HepG2 (cell line): ENCODE data around the gene C1orf116. TPM values are rescaled to one million over a fixed set of nuclear protein-coding genes. Genes with fewer than 3 reads are reported as not detected.

Experiments used
- ATAC-seq: fragments of 200-7000 bp; cut with Tn5 transposase; 3 replicates; pipeline ENCODE4 v1.9.1; 2020; ENCODE audit warnings: mild to moderate bottlenecking, moderate library complexity
- BruUV-seq: library from RNA; stranded (reverse); fragments of 400-500 nt; replicated peaks from 2 replicates; lab custom pipeline; 2021; lab: Mats Ljungman, UMichigan
- CTCF ChIA-PET: fragments of 300-600 bp; formaldehyde crosslinking; extraction: SDS; loops from one replicate; lab custom pipeline; 2021; ENCODE audit warnings: low total read pairs, inconsistent platforms, low intra/inter-chr PET ratio; lab: Yijun Ruan, JAX
- POLR2A ChIA-PET: fragments of 350-600 bp; sonication (Branson Sonifier 250); formaldehyde crosslinking; loops from one replicate; lab custom pipeline; 2020; ENCODE audit warnings: antibody characterized with exemption, inconsistent platforms; lab: Yijun Ruan, JAX
- DNase-seq: peaks from one replicate; pipeline ENCODE4 v3.0.0-alpha.2; 2015; ENCODE audit warnings: low spot score
- FAIRE-seq: peaks from 3 replicates; lab custom pipeline; 2011; peaks lifted over from hg19 to GRCh38; lab: Jason Lieb, UNC
- H2AFZ ChIP-seq: one replicate; pipeline ENCODE4 v1.6.1; 2011; ENCODE audit warnings: low read length, inconsistent platforms
- H3K27ac ChIP-seq: fragments of 300-600 bp; 3 replicates; pipeline ENCODE4 v1.8.0; 2011; ENCODE audit warnings: mixed run types, mild to moderate bottlenecking, mixed read lengths, low read length, inconsistent platforms; ENCODE audit not compliant: insufficient read depth; ENCODE audit errors: extremely low read length
- H3K27me3 ChIP-seq, 2 experiments: fragments of 200-600 bp in 1 of 2; 2 replicates in 1 of 2; 3 replicates in 1 of 2; pipeline versions ENCODE4 v1.6.0 to v1.8.0; 2011; ENCODE audit warnings: low read length in 2 of 2, mild to moderate bottlenecking in 2 of 2, moderate library complexity in 2 of 2, inconsistent platforms in 1 of 2; ENCODE audit not compliant: insufficient read depth in 2 of 2, control insufficient read depth in 1 of 2
- H3K36me3 ChIP-seq, 2 experiments: fragments of 200-600 bp in 1 of 2; replicated peaks in 1 of 2; 2 replicates in 1 of 2; 3 replicates in 1 of 2; pipeline versions ENCODE4 v1.5.1 to v1.8.0; 2011; ENCODE audit warnings: low read length in 2 of 2, inconsistent platforms in 1 of 2; ENCODE audit not compliant: insufficient read depth in 2 of 2, control insufficient read depth in 1 of 2
- H3K4me1 ChIP-seq: 2 replicates; pipeline ENCODE4 v1.5.1; 2012; ENCODE audit warnings: low read length, inconsistent platforms; ENCODE audit not compliant: insufficient read depth
- H3K4me2 ChIP-seq: 2 replicates; pipeline ENCODE4 v1.6.0; 2011; ENCODE audit warnings: low read depth, low read length, inconsistent platforms
- H3K4me3 ChIP-seq, 3 experiments: fragments of 200-600 bp in 1 of 3; sonication (generic), shearing (Covaris generic) in 1 of 3; replicated peaks in 1 of 3; 2 replicates each; pipeline ENCODE4 v1.5.1; 2011 to 2016; ENCODE audit warnings: low read length in 3 of 3, inconsistent platforms in 2 of 3, low read depth in 2 of 3, mild to moderate bottlenecking in 2 of 3, control low read depth in 1 of 3, mixed read lengths in 1 of 3; ENCODE audit not compliant: insufficient read depth in 1 of 3
- H3K79me2 ChIP-seq: one replicate; pipeline ENCODE4 v1.6.1; 2011; ENCODE audit warnings: low read length, inconsistent platforms; ENCODE audit not compliant: insufficient read depth
- H3K9ac ChIP-seq: 2 replicates; pipeline ENCODE4 v1.6.0; 2011; ENCODE audit warnings: mild to moderate bottlenecking, low read depth, low read length, inconsistent platforms; ENCODE audit not compliant: insufficient read depth
- H3K9me3 ChIP-seq: 2 replicates; pipeline ENCODE4 v1.5.1; 2012; ENCODE audit warnings: mild to moderate bottlenecking, low read length
- H4K20me1 ChIP-seq: 2 replicates; pipeline ENCODE4 v1.6.0; 2011; ENCODE audit warnings: inconsistent platforms, mild to moderate bottlenecking, low read length, moderate library complexity; ENCODE audit not compliant: insufficient read depth
- CBFB ChIP-seq: sonication (generic); formaldehyde crosslinking; IDR thresholded peaks from 2 replicates; pipeline ENCODE4 v1.4.0; 2020; ENCODE audit warnings: missing genetic modification reagents
- IKZF4 ChIP-seq: sonication (generic); formaldehyde crosslinking; IDR thresholded peaks from 2 replicates; pipeline ENCODE4 v1.5.1; 2020; ENCODE audit warnings: borderline replicate concordance, mild to moderate bottlenecking, low read depth, missing genetic modification reagents; ENCODE audit errors: not compliant biosample characterization
- KLF9 ChIP-seq: IDR thresholded peaks from 2 replicates; pipeline ENCODE4 v1.6.1; 2016; ENCODE audit warnings: low read depth
- MEIS2 ChIP-seq: sonication (generic); formaldehyde crosslinking; IDR thresholded peaks from 2 replicates; pipeline ENCODE4 v1.9.0; 2021; ENCODE audit warnings: mild to moderate bottlenecking, missing genetic modification reagents
- NCOR1 ChIP-seq: fragments of 200-600 bp; sonication (generic); IDR thresholded peaks from 2 replicates; pipeline ENCODE4 v1.7.0; 2017; ENCODE audit warnings: antibody characterized with exemption, low read length, borderline replicate concordance
- NFYC ChIP-seq: IDR thresholded peaks from 2 replicates; pipeline ENCODE4 v1.6.1; 2016; ENCODE audit warnings: missing genetic modification reagents, missing compliant biosample characterization
- RNF2 ChIP-seq: fragments of 450-650 bp; conservative IDR thresholded peaks from 2 replicates; pipeline ENCODE4 v1.6.1; 2016; ENCODE audit warnings: low read depth
- SAFB2 ChIP-seq: sonication (generic); formaldehyde crosslinking; IDR thresholded peaks from 2 replicates; pipeline ENCODE4 v1.5.1; 2020; ENCODE audit warnings: missing genetic modification reagents, low read depth, mild to moderate bottlenecking, borderline replicate concordance
- THAP11 ChIP-seq: IDR thresholded peaks from 2 replicates; pipeline ENCODE4 v1.6.1; 2016; ENCODE audit warnings: missing biosample characterization, missing genetic modification reagents
- ZNF331 ChIP-seq: sonication (generic); formaldehyde crosslinking; IDR thresholded peaks from 2 replicates; pipeline ENCODE4 v1.4.0; 2020; ENCODE audit warnings: missing genetic modification reagents
- WGBS: methylation state at CpG from one replicate; pipeline ENCODE4 v1.1.6; 2017; ENCODE audit warnings: low lambda C conversion rate; 5-methylcytosine and 5-hydroxymethylcytosine counted together
- in situ Hi-C: cut with HindIII; loops from 2 replicates; pipeline ENCODE4 v1.10.0; 2017; ENCODE audit warnings: low pct_unique_long_range_greater_than_20kb; ENCODE audit not compliant: extremely low pct_ligation_motif_present
- intact Hi-C: fragments of 100-400 bp; cut with micrococcal nuclease; formaldehyde crosslinking; loops from one replicate; pipeline ENCODE4 v1.10.0; 2022; ENCODE audit not compliant: unreplicated experiment
- polyA plus RNA-seq, 8 experiments: library from polyadenylated mRNA; depleted of rRNA in 3 of 8; stranded (reverse) in 7 of 8; unstranded in 1 of 8; fragments of >200 nt; fragmentation: Illumina TruSeq in 4 of 8; extraction: Trizol in 4 of 8; gene quantifications; 2 replicates each; pipeline versions ENCODE4 v1.2.1 to v1.2.3, GENCODE V29; 2011 to 2016; ENCODE audit warnings: low read depth in 4 of 8, missing spikeins in 1 of 8, mixed read lengths in 1 of 8; ENCODE audit not compliant: insufficient read depth in 1 of 8
- total RNA-seq, 5 experiments: library from RNA; depleted of rRNA; stranded (reverse); fragments of >200 nt; fragmentation: Illumina TruSeq; extraction: Trizol; gene quantifications; 2 replicates each; pipeline ENCODE4 v1.2.3, GENCODE V29; 2016; ENCODE audit warnings: low read depth in 1 of 5
- TF ChIP-seq, protein P1 (sequence below): sonication (generic); formaldehyde crosslinking; IDR thresholded peaks from 2 replicates; pipeline ENCODE4 v1.5.0; 2020; ENCODE audit warnings: mild to moderate bottlenecking, missing genetic modification reagents, borderline replicate concordance
- TF ChIP-seq, protein P2 (sequence below): sonication (generic); formaldehyde crosslinking; IDR thresholded peaks from 2 replicates; pipeline ENCODE4 v1.5.0; 2020; ENCODE audit warnings: missing genetic modification reagents
- TF ChIP-seq, protein P3 (sequence below): sonication (generic); formaldehyde crosslinking; IDR thresholded peaks from 2 replicates; pipeline ENCODE4 v1.4.0; 2020; ENCODE audit warnings: mild to moderate bottlenecking, missing genetic modification reagents
- TF ChIP-seq, protein P4 (sequence below): sonication (generic); formaldehyde crosslinking; IDR thresholded peaks from 2 replicates; pipeline ENCODE4 v1.4.0; 2020; ENCODE audit warnings: missing genetic modification reagents

Gene C1orf116
- total and polyA plus RNA-seq, 2 of the 13 experiments (the other 11 are each of a cell fraction or from before 2014, with no cell fraction given), result 0.51 to 0.95 TPM

DNA sequence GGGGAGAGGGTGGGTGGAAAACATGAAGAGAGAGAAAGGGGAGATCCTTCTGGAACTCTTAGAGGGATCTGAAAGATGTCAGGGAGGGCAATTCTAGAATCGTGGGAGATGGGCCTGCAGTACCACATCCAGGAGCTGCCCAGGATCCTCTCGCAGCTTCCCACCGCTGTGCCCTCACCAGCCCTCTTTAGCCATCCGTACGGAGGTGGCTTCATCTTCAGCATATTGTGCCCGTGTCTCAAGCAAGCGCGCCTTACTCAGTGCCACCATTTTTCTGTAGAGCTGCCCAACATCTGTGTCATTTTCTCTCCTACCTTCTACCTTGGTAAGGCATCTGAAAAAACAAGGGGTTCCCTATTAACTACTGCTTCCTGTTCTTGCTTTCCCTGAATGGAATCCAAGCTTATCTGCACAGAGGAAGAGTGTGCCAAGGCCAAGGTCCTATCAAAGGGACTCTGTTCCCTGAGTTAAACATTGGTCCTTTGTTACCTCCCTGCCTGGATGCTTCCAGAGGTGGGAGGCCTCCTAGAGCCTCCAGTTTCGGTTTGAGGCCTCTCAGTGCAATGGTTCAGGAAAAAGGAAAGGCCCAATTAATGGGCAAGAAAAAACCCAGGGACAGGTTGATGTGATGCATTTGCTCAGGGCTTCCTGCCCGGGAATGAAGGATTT lies 23.2 kb downstream of the C1orf116 start:
- POLR2A ChIA-PET, result interaction anchor here (1.1 to 1.9 kb wide), 5 partner anchors 10 to 44 kb away, joined by 3 to 11 read pairs (median 7); partner anchors contain the start of genes C1orf116 and PFKFB2
- H2AFZ ChIP-seq, result no peak overlapping the region
- TF ChIP-seq RNF2 (no peak), IKZF4 (CRISPR knock-in tag) (no peak), CBFB (0 out of 2 replicates have a peak, but pooled peaks have one; percentile 17), NFYC (CRISPR knock-in tag) (no peak), SAFB2 (CRISPR knock-in tag) (no peak), MEIS2 (CRISPR knock-in tag) (no peak), ZNF331 (CRISPR knock-in tag) (peak; percentile 54; the same call in 1 of the 2 replicates), THAP11 (CRISPR knock-in tag) (peak; percentile 44; the same call in 1 of the 2 replicates), KLF9 (CRISPR knock-in tag) (0 out of 2 replicates have a peak, but pooled peaks have one; percentile 33), NCOR1 (no peak)
- TF ChIP-seq, protein P1, sequence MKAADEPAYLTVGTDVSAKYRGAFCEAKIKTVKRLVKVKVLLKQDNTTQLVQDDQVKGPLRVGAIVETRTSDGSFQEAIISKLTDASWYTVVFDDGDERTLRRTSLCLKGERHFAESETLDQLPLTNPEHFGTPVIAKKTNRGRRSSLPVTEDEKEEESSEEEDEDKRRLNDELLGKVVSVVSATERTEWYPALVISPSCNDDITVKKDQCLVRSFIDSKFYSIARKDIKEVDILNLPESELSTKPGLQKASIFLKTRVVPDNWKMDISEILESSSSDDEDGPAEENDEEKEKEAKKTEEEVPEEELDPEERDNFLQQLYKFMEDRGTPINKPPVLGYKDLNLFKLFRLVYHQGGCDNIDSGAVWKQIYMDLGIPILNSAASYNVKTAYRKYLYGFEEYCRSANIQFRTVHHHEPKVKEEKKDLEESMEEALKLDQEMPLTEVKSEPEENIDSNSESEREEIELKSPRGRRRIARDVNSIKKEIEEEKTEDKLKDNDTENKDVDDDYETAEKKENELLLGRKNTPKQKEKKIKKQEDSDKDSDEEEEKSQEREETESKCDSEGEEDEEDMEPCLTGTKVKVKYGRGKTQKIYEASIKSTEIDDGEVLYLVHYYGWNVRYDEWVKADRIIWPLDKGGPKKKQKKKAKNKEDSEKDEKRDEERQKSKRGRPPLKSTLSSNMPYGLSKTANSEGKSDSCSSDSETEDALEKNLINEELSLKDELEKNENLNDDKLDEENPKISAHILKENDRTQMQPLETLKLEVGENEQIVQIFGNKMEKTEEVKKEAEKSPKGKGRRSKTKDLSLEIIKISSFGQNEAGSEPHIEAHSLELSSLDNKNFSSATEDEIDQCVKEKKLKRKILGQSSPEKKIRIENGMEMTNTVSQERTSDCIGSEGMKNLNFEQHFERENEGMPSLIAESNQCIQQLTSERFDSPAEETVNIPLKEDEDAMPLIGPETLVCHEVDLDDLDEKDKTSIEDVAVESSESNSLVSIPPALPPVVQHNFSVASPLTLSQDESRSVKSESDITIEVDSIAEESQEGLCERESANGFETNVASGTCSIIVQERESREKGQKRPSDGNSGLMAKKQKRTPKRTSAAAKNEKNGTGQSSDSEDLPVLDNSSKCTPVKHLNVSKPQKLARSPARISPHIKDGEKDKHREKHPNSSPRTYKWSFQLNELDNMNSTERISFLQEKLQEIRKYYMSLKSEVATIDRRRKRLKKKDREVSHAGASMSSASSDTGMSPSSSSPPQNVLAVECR (CRISPR knock-in tag), result no peak
- TF ChIP-seq, protein P2, sequence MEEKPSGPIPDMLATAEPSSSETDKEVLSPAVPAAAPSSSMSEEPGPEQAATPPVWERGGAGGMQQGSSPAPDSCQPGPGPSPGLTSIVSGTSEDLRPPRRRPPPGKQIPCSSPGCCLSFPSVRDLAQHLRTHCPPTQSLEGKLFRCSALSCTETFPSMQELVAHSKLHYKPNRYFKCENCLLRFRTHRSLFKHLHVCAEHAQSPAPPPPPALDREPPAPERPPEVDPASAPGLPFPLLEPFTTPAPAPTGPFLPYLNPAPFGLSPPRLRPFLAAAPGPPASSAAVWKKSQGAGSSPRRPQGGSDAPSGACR (CRISPR knock-in tag), result no peak
- TF ChIP-seq, protein P3, sequence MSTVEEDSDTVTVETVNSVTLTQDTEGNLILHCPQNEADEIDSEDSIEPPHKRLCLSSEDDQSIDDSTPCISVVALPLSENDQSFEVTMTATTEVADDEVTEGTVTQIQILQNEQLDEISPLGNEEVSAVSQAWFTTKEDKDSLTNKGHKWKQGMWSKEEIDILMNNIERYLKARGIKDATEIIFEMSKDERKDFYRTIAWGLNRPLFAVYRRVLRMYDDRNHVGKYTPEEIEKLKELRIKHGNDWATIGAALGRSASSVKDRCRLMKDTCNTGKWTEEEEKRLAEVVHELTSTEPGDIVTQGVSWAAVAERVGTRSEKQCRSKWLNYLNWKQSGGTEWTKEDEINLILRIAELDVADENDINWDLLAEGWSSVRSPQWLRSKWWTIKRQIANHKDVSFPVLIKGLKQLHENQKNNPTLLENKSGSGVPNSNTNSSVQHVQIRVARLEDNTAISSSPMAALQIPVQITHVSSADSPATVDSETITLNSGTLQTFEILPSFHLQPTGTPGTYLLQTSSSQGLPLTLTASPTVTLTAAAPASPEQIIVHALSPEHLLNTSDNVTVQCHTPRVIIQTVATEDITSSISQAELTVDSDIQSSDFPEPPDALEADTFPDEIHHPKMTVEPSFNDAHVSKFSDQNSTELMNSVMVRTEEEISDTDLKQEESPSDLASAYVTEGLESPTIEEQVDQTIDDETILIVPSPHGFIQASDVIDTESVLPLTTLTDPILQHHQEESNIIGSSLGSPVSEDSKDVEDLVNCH (CRISPR knock-in tag), result no peak
- TF ChIP-seq, protein P4, sequence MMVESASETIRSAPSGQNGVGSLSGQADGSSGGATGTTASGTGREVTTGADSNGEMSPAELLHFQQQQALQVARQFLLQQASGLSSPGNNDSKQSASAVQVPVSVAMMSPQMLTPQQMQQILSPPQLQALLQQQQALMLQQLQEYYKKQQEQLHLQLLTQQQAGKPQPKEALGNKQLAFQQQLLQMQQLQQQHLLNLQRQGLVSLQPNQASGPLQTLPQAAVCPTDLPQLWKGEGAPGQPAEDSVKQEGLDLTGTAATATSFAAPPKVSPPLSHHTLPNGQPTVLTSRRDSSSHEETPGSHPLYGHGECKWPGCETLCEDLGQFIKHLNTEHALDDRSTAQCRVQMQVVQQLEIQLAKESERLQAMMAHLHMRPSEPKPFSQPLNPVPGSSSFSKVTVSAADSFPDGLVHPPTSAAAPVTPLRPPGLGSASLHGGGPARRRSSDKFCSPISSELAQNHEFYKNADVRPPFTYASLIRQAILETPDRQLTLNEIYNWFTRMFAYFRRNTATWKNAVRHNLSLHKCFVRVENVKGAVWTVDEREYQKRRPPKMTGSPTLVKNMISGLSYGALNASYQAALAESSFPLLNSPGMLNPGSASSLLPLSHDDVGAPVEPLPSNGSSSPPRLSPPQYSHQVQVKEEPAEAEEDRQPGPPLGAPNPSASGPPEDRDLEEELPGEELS (CRISPR knock-in tag), result 0 out of 2 replicates have a peak, but pooled peaks have one; percentile 32

More for the DNA sequence above, 23.2 kb downstream of the C1orf116 start:
- Histone ChIP-seq H3K9ac (peak overlapping the region; percentile 34; the same call in 1 of the 2 replicates), H3K4me2 (peak overlapping the region; percentile 54), H3K4me3 (no peak overlapping the region; a peak in 1 of 6 replicates), H3K9me3 (no peaks in the 10 kb centered on the region), H4K20me1 (no peaks in the 10 kb centered on the region), H3K27me3 (no peaks in the 10 kb centered on the region), H3K27ac (peak overlapping the region; percentile 71), H3K4me1 (peaks cover 67% of the 10 kb centered on the region), H3K36me3 (no peaks in the 10 kb centered on the region), H3K79me2 (no peaks in the 10 kb centered on the region)
- BruUV-seq, result no TSS peak
- CTCF ChIA-PET, result no interaction called here
- intact Hi-C loops, result loop anchor here (1.0 kb wide), 1 partner anchor 12 kb away; no protein-coding TSS in a partner anchor
- ATAC-seq, result peak; percentile 81
- in situ Hi-C loops, result no loop called here
- DNase-seq, result peak; percentile 92
- WGBS, result 73% methylated on average over 10 of the region's 10 CpGs
- FAIRE-seq, result peak; percentile 94
